Stimulated activated CD4-positive, alpha-beta T cell treated with anti-CD3 and anti-CD28 coated beads, Interleukin-12 subunit alpha, Interleukin-12 subunit beta, amount 100 ng/mL, for 4 hours (primary cell): Measurements from ENCODE around the gene ADARB2.

ENCODE experiments used
- DNase-seq: peaks from one replicate; pipeline ENCODE4 v3.0.0-alpha.2; 2020

ADARB2 gene

DNA sequence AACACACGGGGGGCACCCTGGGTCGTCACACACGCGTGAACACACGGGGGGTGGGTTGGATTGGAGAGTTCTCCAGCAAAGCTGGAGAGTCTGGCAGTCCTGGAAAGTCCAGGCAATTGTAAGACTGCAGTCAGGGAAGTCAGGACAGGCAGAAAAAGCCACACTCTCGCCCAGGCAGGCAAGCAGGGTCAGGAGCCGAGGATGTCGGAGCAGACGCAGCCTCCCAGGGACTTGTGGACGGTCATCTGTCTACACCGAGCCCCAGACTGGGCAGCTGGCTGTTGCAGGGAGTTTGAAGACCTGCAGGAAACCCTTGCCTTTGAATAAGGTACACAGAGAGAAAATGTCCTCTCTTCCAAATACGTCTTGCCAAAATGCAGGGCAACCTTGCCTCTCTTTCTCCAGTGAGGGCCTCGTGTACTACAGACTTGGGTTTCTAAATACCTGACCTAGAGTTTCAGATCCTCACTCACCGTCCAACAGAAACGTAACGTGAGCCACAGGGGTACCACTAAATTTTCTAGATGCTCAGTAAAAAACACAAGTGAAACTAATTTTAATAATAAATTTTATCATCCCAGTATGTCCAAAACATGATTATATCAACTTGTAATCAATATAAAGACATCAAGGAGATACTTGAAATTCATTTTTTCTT lies 176.7 kb downstream of the ADARB2 start:
- no peak for DNase-seq

DNA sequence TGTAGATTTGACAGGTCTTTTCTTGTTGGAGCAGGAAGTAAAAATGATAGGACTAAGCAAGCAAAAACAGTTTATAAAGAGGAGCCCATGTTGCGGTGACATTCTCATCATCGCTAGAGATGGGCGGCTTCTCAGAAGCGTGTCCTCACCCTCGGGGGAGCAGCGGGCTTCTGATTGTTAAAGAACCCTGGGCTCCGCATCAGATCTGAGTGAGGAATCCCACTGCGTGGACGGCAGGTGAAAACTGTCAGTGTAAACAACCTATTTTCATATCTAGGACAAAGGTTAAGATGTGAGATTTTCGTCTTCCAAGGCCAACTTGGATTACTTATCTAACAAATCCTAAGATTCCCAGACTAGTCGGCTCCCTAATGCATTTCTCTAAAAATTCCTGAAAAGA lies 177.6 kb downstream of the ADARB2 start:
- no peak for DNase-seq

DNA sequence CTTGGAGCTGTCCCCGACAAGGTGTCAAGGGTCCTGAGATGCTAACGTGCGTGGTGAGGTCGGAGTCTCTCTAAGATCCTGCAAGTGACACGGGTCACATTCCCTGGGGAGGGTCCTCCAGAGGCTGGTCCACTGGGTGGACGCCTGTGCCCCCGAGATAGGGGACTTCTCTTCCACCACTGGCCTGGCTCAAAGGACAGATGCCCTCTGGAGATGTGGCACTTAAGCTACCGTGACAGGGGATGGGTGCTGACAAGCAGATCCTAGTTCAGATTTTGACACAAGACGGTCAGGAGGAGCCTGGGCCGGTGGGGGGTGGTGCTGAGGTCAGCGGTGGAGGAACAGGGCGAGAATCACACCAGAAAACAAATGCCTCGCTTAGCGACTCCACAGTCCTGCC lies 178.0 kb downstream of the ADARB2 start:
- DNase-seq, result no peak

DNA sequence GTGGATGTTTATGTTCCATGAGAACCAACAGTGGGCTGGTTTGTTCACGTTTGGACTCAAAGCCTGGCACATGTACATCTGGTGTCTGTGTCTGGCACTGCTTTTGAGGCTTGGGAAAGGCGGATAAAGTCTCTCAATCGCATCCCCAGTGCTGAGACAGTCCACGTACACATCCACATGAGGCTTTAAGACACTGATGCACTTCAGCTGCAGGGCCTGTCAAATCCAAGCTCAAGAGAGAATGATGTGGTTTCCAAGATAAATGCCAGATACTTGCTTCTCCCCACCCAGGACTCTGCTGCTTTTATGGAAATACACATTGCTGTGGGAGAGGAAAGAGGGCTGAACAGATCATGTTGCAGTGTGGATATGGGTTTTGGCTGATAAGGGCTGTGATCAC lies 178.4 kb downstream of the ADARB2 start:
- DNase-seq, result no peak

DNA sequence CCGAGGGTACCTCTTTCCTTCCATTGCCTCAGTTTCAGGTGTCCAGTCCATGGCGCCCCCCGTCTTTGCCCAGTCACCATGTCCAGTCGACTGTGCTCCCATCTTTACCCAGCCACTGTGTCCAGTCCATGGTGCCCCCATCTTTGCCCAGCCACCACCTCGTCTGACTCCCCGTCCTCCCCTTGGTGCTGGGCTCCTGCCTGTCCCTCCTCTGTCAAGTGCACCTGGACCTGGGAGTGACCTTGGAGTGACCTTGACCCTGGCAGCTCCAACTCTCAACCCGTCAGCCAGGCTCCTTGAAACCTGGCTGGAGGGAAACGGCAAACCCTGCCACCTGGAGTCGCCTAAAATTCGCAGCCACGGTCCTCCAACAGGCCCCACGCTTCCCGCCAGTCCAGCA lies 180.2 kb downstream of the ADARB2 start:
- no peak for DNase-seq

DNA sequence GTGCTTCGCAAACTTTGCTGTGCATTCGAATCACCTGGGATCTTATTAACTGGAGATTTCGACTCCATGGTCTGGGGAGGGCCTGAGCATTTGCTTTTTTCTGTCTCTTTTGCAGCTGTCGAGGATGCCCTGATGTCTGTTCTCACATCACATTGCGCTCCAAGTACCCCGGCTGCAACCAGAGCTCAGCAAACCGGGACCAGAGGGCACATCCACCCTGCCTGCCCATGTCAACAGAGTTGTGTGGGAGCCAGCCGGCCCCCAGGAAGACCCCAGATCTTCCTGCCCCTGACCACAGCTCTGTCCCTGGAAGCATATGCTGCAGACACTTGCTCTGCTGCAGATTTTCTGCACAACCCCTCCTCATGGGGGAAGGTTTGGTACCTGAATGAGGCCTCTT lies 180.8 kb downstream of the ADARB2 start:
- no peak for DNase-seq

DNA sequence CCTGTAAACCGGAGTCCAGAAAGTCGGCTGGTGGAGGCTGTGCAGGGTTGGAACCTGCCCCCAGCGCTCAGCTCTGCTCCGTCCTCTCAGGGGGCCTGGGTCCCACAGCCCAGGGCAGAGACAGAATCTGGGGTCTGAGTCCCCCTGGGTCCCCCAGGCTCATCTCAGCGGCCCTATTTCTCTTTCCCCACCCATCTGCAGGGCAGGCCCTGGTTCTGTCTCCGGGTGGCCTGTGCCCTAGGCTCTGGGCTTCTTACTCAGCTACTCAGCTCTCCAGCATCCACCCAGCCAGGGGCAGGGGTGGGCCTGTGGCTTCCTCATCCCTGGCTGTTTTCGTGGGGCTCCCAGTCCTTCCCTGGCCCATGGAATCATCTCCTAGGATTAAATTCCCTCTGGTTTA lies 183.4 kb downstream of the ADARB2 start:
- no peak for DNase-seq

DNA sequence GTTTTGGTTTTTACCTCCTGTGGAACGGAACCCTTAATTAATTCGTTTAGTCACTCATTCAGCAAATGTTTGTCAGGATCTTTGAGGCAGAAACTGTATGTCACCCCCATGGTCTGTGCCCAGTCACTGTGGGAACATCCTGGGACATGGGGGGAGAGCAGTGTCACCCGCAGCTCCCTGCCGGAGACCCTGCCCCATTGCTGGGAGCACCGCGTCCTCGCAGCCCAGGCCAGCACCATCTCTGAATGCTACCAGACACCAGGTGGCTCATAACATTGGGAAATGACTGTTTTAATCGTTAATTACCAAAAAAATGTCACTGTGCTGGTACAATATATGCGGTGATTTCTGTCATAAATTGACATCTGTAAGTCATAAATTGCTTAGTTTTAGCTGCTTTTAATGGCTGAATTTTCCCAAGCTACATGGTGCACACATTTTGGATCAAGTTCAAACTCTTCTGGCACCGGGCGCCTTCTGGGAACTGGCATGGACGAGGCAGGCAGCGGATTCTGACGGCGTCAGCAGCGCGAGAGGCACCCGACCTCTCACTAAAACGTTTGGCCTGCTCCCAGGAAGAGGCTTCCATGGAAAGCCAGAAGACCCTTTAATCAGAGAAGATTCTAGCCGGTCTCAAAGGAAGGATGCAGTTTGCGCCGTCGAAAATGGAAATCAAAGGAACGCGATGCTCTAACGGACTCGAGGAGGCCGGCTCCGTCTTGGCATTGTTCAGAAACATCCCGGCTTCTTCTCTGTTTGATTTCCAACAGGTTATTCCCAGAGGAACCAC lies 184.2 kb downstream of the ADARB2 start:
- DNase-seq, result no peak

DNA sequence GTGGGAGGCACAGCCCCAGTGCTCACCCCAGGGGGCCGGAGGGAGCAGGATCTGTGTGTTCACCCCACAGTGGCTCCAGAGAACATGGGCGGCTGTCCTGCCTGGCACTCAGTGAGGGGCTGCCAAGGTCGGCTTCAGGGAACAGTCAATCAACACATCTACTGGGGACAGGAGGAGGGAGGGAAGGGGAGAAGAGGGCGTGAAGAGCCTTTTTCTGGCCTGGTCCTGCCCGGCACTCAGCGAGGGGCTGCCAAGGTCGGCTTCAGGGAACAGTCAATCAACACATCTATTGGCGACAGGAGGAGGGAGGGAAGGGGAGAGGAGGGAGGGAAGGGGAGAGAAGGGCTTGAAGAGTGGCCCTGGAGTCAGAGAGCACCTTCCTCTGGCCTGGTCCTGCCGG lies 184.9 kb downstream of the ADARB2 start:
- DNase-seq, result no peak

DNA sequence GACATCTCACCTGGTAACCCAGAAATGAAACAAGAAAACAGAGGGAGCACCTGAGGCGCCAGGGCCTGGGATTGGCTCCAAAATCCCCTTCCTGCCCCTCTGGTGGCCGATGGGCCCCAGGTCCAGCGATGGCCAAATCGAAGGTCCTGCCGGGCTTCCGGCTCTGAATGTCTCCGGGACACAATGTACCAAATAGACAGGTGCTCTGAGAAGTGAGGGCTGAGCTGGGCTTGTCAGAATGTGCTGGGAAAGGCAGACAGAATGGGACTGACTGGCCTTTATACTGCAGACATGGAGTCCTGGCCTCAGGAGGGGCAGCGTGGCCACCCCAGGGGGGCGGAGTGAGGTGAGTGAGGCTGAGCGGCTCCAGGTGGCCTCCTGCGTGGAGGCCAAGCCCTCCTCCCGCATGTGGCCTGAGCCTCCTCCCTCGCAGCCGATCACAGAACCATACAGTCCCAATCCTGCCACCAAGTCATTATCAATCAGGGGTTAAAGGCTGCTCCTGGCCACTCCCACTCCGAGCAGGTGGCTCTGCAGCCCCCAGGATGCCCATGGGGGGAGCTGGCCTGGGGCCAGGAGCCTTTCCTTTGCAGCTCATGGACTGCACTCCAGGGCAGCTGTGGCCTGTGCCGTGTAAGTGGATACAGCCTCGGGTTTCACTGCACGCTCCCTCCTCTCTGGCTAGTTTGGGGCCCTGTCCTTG lies 185.5 kb downstream of the ADARB2 start:
- no peak for DNase-seq

DNA sequence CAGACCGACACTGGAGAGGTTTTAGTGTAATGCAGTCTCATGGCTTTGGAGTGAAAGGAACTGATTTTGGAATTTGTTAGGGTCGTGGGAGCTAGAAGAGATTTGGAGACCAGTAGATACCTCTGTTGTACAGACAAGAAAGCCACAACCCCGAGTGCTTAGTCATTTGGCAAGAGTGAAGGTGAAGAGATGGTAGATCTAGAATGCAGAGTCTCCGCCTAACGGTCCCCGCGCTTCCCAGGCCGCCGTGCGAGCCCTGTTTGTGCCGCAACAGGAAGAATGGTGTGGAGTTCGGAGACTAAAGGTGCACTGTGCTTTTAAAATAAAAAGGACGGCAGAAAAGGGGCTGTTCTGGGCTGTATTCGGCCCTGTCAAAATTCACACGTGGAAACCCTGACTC lies 186.7 kb downstream of the ADARB2 start:
- DNase-seq, result no peak

DNA sequence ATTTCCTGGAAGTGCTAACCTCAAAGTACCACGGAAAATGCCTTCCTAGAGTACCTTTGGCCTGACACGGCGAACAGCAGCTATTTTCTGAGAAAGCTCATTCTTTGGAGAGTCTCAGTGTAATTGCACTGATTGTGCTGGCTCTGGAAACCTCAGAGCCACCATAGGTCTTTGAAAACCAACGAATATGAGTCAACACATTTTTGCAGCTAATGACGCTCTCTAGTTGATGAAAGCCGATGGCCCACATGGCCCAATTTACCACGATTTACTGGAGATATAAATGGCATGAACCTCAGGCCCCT lies 187.1 kb downstream of the ADARB2 start:
- DNase-seq, result no peak

DNA sequence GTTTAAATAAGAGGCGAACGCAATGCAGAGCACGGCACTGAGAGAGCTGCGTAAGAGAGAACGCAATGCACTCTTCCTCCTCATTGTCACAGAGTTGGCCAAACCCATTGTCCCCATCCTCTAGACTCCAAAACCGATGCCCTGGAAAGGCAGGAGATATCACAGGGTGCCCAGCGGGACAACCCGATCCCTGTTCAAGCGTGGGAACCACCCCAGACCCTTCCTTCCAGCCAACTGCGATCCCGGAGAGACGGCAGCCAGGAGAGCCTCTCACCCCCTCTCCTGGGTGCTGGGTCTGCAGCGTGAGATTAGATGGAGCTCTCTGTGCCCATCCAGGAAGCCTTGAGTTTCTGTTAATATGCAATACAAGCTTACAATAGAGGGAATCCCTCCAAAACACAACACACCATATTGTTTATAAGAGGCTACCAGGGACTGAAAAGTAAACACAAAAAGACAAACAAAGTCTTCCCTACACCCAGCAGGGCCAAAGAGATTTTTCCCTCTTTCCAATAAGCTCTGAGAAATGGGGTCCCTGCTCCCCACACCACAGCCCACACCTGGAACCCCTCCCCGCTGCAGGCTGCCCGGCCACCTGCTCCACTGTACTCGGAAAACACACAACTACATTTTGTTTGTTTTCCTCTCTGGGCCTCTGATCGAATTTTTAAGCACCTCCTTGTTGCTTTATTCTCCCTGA lies 187.6 kb downstream of the ADARB2 start:
- no peak for DNase-seq

DNA sequence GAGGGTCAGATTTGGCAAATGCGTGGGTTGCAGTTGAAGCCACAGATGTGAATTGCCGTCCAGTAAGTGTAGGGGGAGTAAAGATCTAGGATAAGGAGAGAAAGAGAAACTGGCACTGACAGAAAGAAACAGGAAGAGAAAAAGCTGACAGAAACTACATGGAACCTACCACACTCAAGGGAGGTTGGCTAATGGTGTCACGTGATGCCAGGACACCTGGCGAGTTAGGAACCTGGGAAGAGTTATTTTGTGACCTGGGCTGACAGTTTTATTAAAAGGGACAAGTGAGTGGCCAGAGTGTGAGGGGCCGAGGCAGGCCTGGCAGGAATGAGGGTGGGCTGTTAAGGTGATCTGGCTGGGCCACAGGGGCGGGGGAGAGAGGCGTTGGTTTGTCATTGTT lies 188.7 kb downstream of the ADARB2 start:
- no peak for DNase-seq

DNA sequence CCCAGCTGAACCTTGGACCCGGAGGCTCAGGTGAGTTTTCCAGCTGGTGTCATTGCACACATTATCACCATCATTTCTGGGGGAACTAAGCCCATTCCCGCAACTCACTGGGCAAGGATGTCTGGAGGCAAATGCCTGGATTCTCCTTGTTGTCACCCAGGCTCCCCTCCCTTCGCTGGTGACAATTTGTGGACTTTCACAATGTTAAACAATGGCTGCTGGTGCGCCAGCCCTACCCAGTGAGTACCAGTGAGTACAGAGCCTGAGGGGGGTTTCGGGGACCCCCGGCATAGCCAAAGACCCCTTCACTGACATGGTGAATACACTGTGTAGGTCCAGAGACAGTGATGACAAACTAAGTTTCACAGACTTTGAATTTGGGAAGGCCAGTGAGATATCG lies 189.2 kb downstream of the ADARB2 start:
- DNase-seq, result no peak

DNA sequence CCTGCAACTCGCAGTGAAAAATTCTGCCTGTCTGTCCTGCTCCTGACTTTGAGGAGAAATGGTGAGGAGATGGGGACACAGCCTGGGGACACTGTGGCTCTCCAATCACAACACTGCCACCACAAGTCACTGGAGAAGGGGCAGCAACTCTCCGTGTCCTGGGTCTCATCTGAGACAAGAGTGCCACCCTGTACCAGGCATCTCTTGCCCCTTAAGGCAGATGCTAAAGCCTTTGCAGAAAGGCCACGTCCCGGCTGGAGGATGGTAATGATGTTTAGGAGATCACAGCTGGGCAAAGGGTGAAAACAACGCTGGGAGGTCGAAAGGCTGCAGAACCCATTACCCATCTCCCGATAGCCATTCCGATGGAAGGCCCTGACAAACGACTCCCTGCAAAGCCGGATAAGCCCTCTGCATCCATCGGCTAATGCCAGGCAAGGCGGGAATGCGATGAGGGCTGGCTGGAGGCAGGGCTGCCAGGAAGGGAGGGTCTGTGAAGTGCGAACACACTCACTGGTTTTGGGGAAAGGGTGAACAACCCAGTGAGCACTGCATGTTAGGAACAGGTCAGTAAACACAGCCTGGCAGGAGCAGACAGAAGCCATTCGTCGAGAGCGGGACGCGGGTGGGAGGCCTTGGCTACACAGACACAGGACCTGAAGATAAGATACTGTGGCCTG lies 190.8 kb downstream of the ADARB2 start:
- DNase-seq, result no peak

DNA sequence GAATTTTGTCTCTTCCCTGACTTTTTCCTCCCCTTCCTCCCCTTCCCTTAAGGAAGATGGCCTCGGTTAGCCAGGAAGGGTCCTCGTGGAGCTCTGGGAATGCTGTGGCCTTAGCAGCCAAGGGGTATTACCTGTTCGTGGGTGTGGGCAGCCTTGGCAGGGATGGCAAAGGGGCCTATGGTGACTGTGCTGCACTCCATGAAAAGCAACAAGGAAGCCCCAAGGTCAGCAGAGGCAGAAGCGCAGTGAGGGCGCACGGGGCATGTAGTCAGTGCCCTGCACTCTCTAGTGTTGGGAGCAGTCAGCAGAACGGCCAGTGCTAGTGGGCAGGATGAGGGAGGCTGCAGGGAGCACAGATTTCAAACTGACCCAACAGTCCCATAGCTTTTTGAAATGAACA lies 191.8 kb downstream of the ADARB2 start:
- DNase-seq, result no peak

DNA sequence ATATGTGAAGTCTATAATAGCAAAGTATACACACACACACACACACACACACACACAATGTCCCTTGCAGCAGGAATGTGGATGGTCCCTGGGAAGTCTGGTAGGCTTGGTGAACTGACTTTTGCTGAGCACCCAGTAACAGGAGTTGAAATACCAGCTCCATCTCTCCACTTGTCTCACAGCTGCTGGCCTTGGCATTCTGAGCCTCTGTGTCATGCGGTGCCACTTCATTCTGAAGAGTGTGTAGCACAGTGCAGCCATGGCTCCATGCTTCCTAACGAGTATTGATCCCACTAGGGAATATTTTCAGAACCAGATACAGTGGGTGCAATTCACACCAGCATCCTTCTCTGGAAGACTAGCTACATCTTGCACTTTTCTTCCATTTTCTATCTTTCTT lies 192.4 kb downstream of the ADARB2 start:
- no peak for DNase-seq

DNA sequence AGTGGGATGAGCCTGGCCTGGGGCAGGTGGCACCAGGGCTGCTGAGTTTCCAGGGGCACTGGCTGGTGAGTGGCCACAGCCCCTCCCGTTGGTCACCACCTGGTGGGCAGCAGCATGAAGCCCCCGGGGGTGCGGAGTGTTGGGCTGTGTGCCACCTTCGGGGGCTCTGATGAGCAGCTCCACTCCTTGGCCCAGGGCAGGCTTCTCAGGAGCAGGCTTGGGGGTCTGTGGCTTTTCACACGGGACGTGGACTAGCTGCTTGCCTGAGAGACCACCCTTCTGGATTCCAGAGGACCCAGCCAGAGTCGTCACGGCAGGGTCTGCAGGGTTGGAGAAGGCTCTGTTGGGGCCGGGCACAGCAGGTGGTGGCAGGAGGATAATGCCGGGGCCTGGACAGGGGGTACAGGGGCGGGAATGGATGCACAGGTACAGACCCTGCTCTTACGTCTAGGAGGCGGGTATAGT lies 193.1 kb downstream of the ADARB2 start:
- no peak for DNase-seq

DNA sequence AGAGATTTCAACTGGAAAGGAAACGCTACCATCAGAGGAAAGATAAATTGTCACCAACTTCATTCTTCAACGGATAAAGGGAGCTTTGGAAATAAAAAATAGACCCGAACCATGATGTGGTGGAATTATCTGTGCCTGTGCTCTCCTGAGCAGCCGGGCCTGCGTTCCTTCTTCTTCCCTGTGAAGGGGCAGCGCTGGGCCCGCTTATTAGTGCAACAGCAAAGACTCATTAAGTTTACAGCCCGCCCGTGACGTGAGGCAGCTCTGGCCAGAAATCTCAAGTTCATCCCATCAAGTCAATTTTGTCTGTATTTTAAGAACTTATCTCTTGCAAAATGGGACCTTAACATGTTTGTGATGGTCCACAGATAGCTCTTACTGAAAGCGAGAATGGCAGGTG lies 193.7 kb downstream of the ADARB2 start:
- no peak for DNase-seq

DNA sequence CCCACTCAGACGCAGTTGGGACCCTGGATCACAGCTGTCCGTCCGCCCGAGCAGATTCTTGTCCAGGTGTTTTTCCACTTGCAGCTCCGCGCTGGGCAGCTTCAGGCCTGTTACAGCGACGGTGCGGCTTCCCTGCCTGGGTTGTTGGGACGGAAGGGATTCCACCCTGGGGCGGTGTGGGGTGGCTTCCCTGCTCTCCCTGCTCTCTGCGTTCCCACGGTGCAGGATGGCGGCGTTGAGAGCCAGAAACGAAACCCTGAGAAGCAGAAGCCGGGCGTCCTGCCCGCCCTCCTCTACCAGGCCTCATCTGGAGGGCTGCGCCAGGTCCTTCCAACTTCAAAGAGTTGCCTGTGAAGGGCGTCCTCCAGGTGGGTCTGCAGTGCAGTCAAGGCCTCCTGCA lies 194.4 kb downstream of the ADARB2 start:
- DNase-seq, result no peak

DNA sequence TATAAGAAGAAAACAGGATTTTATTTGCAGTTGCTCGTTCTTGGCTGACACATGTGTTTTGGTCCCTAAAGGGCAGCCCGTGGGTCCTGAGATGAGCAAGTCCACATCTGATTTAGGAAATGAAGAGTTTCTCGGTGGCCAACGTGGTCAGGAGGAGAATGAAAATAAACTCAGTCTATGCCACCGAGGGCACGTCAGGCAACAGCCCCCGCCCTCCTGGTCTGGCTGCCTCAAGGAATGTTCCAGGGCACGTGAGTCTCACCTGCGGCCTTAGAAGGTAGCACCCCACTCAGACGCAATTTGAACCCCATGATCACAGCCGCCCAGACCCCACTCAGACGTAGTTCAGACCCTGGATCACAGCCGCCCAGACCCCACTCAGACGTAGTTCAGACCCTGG lies 197.2 kb downstream of the ADARB2 start:
- DNase-seq, result no peak

DNA sequence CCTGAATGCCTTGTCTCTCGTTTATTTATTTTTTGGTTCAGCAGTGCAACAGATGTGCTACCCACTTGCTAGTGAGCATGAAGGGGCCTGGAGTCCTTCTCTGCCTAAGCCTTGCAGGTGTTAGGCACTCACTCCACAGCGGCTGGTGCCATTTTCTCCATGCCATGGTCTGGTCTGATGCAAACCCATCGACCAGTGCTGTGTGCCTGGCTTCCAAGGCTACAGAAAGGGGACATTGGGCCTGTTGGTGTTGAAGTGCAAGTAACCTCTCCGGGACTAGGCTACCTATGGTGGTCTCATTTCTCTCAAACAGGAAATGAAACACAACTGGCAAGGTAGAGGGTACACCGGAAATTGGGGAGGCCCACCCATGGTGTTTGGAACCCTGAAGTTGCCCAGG lies 198.1 kb downstream of the ADARB2 start:
- no peak for DNase-seq
